DMS 273 (cell line): ENCODE results near the gene RPL6.
"Not testable (repeated sequence)": the region's sequence is repeated elsewhere in the genome, so short reads cannot be mapped to it uniquely, and the experiment has no call there.

ENCODE experiments used
- DNase-seq: peaks from one replicate; lab custom pipeline; 2025; ENCODE audit not compliant: unreplicated experiment; lab: John Stamatoyannopoulos, UW

Gene RPL6

GRCh38 chr12:112420740-112421139 lies 11.3 kb upstream of the RPL6 start:
- no peak for DNase-seq

- DNase-seq = peak; percentile 74
Measured at GRCh38 chr12:112419297-112420133, 10.1 kb upstream of the RPL6 start.

DNA sequence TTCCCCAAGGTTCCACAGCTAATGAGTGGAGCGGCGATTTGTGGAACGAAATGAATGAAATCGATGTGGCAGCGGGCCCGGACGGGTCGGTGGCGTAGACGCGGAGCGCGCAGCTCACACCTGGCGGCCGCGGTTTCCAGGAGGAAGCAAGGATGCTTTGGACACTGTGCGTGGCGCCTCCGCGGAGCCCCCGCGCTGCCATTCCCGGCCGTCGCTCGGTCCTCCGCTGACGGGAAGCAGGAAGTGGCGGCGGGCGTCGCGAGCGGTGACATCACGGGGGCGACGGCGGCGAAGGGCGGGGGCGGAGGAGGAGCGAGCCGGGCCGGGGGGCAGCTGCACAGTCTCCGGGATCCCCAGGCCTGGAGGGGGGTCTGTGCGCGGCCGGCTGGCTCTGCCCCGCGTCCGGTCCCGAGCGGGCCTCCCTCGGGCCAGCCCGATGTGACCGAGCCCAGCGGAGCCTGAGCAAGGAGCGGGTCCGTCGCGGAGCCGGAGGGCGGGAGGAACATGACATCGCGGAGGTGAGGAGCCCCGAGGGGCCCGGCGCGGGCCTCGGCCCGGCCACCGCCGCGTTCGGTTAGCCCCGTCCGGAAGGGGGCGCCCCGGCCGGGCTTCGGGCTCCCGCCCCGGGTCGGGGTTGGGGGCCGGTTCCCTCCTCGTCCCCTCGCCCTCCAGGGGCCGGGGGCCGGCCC lies 9.3 kb upstream of the RPL6 start, which contains the start of gene PTPN11:
PTPN11 (plus strand) TSS at position 340 of the 689 bp plus-strand sequence; CDS start at position 505, 165 bp downstream.
- peak; percentile 87 for DNase-seq

DNA sequence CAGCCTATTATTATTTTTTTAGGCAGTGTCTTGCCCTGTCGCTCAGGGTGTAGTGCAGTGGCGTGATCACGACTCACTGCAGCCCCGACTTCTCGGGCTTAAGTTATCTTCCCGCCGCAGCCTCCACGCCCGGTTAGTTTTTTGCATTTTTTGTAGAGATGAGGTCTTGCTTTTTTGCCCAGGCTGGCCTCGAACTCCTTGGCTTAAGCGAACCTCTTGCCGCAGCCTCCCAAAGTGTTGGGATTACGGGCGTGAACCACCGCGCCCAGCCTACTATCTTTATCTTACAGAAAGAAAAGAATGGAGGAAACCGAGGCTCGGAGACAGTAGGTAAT lies 8.8 kb upstream of the RPL6 start:
- no peak for DNase-seq

- DNase-seq = not testable (repeated sequence)
Measured at GRCh38 chr12:112415457-112415856, 6.1 kb upstream of the RPL6 start.

GRCh38 chr12:112413855-112414625 lies 4.6 kb upstream of the RPL6 start:
- no peak for DNase-seq

GRCh38 chr12:112409906-112410244 lies 470 bp upstream of the RPL6 start:
- no peak for DNase-seq

- no peak for DNase-seq
Measured at GRCh38 chr12:112408621-112409020, 784 bp downstream of the RPL6 start.

DNA sequence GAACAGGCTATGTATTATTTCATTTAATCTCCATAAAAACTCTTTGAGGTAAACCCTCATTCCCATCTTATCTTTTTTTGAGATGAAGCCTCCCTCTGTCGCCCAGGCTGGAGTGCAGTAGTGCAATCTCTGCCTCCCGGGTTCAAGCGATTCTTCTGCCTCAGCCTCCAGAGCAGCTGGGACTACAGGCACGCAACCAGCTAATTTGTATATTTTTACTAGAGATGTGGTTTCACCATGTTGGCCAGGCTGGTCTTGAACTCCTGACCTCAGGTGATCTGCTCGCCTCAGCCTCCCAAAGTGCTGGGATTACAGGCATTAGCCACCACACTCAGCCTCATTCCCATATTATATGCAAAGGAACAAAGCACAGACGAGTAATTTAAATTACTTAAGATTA lies 1.7 kb downstream of the RPL6 start:
- not testable (repeated sequence) for DNase-seq

DNA sequence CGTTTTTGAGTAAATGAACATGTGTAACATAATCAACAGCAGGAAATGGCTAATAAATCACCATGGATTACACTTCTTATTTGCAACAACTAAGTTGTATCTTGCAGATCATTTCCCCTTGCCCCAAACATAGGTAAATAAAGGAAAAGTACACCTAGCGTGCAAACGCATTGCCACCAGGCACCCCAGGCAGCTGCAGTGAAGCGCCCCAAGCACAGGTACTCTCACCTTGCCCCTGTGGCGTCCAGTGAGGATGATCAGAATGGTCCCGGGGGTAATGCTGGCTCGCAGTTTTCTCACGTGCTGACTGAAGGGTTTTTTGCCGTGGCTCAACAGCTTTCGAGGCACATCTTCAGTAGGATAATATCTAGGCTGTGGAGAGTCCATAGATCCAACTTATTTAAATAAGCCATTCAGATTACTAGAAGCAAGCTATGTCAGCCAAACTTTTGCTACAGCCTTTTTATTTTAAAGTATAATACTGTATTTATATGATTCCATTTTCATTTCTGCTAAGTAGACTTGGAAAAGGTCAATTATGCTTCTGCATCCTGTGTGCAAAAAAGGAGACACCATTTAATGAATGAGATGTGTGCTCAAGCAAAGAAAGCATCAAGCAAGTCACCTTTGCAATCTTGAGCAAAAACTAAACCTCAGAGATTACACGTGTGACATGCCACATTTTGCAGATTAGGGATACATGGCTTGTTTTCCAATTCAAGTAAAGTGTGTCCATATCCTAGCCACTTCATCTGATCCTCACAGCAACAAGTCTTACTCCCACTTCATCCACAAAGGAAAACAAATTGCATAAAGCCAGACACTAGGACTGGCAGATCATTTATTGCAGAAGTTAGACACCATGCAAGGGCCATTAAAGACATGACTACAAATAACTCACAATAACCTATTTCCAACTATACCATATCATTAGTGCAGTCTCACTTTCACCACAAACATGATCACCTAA lies 2.6 kb downstream of the RPL6 start:
- no peak for DNase-seq

DNA sequence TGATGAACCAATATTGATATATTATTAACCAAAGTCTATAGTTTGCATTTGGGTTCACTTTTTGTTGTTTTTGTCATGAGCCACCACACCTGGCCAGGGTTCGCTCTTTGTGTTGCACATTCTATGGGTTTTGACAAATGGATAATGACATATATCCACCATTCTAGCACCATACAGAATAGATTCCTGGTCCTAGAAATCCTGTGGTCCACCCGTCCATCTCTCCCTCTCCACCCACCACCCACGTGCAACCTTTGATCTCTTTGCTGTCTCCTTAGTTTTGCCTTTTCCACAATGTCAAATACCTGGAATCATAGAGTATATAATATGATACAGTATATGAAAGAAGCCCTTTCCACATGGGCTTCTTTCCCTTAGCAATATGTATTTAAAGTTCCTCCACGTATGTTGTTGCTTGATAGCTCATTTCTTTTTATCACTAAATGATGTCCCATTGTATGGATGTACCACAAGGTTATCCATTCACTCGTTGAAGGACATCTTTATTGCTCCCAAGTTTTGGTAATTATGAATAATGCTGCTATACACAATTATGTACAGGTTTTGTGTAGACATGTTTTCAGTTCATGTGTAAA lies 7.4 kb downstream of the RPL6 start:
- DNase-seq = peak; percentile 18

DNA sequence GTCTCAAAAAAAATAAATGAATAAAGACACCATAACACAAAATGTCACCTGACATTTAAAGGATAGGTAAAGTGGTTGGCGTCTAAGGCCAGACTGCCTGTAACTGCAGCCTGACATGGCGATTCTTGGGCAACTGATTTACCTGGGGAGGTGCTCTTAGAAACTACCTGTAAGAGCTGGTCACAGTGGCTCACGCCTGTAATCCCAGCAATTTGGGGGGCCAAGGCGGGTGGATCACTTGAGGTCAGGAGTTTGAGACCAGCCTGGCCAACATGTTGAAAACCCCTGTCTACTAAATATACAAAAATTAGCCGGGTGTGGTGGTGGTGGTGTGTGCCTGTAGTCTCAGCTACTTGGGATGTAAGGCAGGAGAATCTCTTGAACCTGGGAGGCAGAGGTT lies 8.4 kb downstream of the RPL6 start:
- DNase-seq = no peak

- no peak for DNase-seq
Measured at GRCh38 chr12:112393328-112393727, 16.1 kb downstream of the RPL6 start.

DNA sequence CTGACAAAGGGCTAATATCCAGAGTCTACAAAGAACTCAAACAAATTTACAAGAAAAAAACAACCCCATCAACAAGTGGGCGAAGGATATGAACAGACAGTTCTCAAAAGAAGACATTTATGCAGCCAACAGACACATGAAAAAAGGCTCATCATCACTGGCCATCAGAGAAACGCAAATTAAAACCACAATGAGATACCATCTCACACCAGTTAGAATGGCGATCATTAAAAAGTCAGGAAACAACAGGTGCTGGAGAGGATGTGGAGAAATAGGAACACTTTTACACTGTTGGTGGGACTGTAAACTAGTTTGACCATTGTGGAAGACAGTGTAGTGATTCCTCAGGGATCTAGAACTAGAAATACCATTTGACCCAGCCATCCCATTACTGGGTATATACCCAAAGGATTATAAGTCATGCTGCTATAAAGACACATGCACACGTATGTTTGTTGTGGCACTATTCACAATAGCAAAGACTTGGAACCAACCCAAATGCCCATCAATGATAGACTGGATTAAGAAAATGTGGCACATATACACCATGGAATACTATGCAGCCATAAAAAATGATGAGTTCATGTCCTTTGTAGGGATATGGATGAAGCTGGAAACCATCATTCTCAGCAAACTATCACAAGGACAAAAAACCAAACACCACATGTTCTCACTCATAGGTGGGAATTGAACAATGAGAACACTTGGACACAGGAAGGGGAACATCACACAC lies 19.3 kb downstream of the RPL6 start:
- DNase-seq = not testable (repeated sequence)

DNA sequence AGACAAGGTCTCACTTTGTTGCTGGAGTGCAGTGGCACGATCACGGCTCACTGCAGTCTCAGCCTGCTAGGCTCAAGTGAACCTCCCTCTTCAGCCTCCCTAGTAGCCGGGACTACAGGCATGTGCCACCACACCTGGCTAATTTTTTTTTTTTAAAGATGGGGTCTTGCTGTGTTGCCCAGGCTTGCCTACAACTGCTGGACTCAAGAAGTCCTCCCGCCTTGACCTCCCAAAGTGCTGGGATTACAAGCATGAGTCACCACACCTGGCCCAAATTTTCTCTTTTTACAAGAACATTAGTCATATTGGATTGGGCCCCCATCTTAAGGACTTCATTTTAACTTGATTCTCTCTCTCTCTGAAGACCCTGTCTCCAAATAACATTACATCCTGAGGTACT lies 20.2 kb downstream of the RPL6 start:
- DNase-seq = no peak

DNA sequence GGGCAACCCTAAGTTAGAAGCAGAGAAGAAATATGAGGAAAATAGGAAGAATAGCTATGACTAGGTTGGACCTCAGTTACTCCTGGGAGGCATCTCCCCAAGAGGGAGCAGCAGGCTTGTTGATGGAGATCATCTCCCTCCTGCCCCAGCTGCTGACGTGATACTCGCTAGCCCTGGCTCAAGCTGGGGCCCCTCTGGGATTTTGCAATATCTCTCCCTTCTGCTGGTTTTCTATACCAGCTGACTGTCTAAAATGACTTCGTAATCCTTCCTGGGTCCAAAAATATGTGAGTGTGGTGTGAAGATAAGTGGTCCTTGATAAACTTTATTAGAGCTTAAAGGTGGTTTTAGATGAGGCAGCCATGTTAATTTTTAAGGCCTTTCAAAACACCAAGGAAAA lies 22.7 kb downstream of the RPL6 start:
- peak; percentile 39 for DNase-seq

DNA sequence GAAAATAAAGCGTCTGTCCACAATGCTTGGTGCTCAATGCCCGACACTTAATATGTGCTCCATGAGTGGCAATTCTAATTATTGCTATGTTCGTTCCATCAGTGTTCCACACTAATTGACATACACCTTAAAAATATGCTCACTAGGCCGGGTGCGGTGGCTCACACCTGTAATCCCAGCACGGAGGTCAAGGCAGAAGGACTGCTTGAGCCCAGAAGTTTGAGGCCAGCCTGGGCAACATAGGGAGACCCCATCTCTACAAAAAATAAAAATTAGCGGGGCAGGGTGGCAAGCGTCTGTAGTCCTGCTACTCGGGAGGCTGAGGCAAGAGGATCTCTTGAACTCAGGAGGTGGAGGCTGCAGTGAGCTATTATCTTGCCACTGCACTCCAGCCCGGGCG lies 26.5 kb downstream of the RPL6 start:
- DNase-seq = no peak

DNA sequence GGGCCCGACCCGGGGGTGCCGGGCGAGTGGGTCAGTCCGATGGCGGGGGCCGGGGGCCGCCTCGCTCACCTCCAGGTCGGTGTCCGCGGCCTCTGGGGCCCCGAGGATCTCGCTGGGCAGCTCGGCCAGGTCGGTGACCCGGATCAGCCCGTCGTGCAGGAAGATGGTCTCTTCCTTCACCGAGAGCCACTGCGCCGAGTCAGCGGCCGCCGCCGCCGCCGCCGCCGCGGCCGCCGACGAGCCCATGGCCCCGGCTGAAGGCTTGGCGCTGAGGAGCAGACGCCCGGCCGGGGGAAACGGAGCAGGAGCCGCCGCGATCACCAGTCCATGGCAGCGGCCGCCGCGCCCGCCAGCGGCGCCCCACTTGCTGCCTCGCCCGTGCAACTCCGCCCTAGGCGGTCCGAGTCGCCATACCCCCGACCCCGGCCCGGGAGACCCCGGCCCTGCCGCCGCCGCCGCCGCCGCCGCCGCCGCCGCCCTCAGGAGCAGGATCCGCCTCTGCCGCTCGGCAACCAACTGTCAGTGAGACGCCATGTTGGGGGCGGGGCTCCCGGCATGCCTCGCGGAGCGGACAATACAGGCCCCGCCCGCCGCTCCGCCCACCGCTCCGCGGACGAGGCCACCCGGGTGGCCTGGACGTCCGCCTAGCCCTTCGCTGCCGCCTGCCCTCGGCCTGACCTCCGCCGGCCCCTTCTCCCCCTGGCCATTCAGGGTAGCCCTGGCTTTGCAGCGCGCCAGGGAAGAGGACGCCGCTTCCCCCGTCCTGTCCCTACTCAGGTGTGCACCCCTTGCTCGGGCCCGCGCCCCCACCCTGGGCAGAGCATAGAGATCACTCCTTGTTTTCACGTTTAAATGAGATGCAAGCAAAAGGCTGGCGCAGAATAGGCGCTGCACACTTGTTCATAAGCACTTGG lies 27.3 kb downstream of the RPL6 start, which contains the start of gene HECTD4:
HECTD4 (minus strand) TSS at position 549 of the 914 bp plus-strand sequence; CDS start at position 246, 303 bp downstream.
- DNase-seq = peak; percentile 93
